Endothelial cell of umbilical vein (primary cell): ENCODE data around the gene SP2. TPM values are rescaled to one million over a fixed set of nuclear protein-coding genes. Genes with fewer than 3 reads are reported as not detected.

Source experiments
- BruUV-seq: library from RNA; stranded (reverse); fragments of 400-500 nt; replicated peaks from 2 replicates; lab custom pipeline; 2021; lab: Mats Ljungman, UMichigan
- CTCF ChIA-PET: fragments of 300-600, 350-600 bp; sonication (Branson Sonifier 250); formaldehyde crosslinking; loops from one replicate; lab custom pipeline; 2021; ENCODE audit warnings: antibody characterized with exemption, inconsistent platforms; lab: Charles Lee
- POLR2A ChIA-PET: fragments of 300-600, 350-600 bp; sonication (Branson Sonifier 250); formaldehyde crosslinking; loops from one replicate; lab custom pipeline; 2021; ENCODE audit warnings: antibody characterized with exemption, inconsistent platforms; lab: Charles Lee
- DNase-seq: peaks from one replicate; pipeline ENCODE4 v3.0.0-alpha.2; 2011; ENCODE audit warnings: low read depth, low spot score
- FAIRE-seq: peaks from 2 replicates; lab custom pipeline; 2011; peaks lifted over from hg19 to GRCh38; lab: Jason Lieb, UNC
- H2AFZ ChIP-seq: 2 replicates; pipeline ENCODE4 v1.6.0; 2012; ENCODE audit warnings: low read depth, low read length, control low read depth, inconsistent platforms
- H3K27ac ChIP-seq: 2 replicates; pipeline ENCODE4 v1.5.1; 2011; ENCODE audit warnings: low read depth, mild to moderate bottlenecking, control low read depth, low read length, moderate library complexity; ENCODE audit not compliant: insufficient read depth
- H3K27me3 ChIP-seq, 2 experiments: 2 replicates each; pipeline versions ENCODE4 v1.6.0 to v1.6.1; 2011; ENCODE audit warnings: low read length in 2 of 2, mixed read lengths in 1 of 2; ENCODE audit not compliant: control insufficient read depth in 2 of 2, insufficient read depth in 2 of 2
- H3K36me3 ChIP-seq, 2 experiments: 2 replicates in 1 of 2; 3 replicates in 1 of 2; pipeline ENCODE4 v1.5.1; 2011; ENCODE audit warnings: low read length in 2 of 2, mild to moderate bottlenecking in 1 of 2, moderate library complexity in 1 of 2; ENCODE audit not compliant: control insufficient read depth in 2 of 2, insufficient read depth in 2 of 2; ENCODE audit errors: extremely low read depth in 1 of 2
- H3K4me1 ChIP-seq: 3 replicates; pipeline ENCODE4 v1.5.1; 2011; ENCODE audit warnings: mild to moderate bottlenecking, low read length; ENCODE audit not compliant: control insufficient read depth, insufficient read depth; ENCODE audit errors: extremely low read depth
- H3K4me2 ChIP-seq: 2 replicates; pipeline ENCODE4 v1.6.1; 2011; ENCODE audit warnings: low read length, control low read depth, mixed read lengths; ENCODE audit not compliant: insufficient read depth
- H3K4me3 ChIP-seq, 3 experiments: fragments of 200-600 bp in 1 of 3; sonication (generic), shearing (Covaris generic) in 1 of 3; replicated peaks in 1 of 3; 2 replicates each; pipeline ENCODE4 v1.5.1; 2011 to 2016; ENCODE audit warnings: control low read depth in 3 of 3, low read length in 3 of 3, mild to moderate bottlenecking in 2 of 3, inconsistent platforms in 1 of 3, low read depth in 1 of 3, moderate library complexity in 1 of 3; ENCODE audit not compliant: insufficient read depth in 1 of 3
- H3K79me2 ChIP-seq: 2 replicates; pipeline ENCODE4 v1.6.0; 2012; ENCODE audit warnings: low read length, inconsistent platforms; ENCODE audit not compliant: control insufficient read depth, insufficient read depth
- H3K9ac ChIP-seq: replicated peaks from 2 replicates; pipeline ENCODE3; 2011; ENCODE audit warnings: low read length, control low read depth; ENCODE audit not compliant: insufficient read depth; ENCODE audit errors: extremely low read depth
- H3K9me1 ChIP-seq: replicated peaks from 3 replicates; pipeline ENCODE4 v1.6.0; 2011; ENCODE audit warnings: mild to moderate bottlenecking, low read length; ENCODE audit not compliant: control insufficient read depth, insufficient read depth; ENCODE audit errors: extremely low read depth
- H3K9me3 ChIP-seq: replicated peaks from 2 replicates; pipeline ENCODE4 v1.5.1; 2012; ENCODE audit warnings: low read length, inconsistent platforms; ENCODE audit not compliant: control insufficient read depth, insufficient read depth
- H4K20me1 ChIP-seq: replicated peaks from 2 replicates; pipeline ENCODE3; 2011; ENCODE audit warnings: mild to moderate bottlenecking, low read length; ENCODE audit not compliant: control insufficient read depth, insufficient read depth; ENCODE audit errors: extremely low read depth
- EZH2 ChIP-seq: IDR thresholded peaks from 2 replicates; pipeline ENCODE4 v1.6.1; 2012; ENCODE audit warnings: borderline replicate concordance, low read depth, mild to moderate bottlenecking, moderate library complexity, low read length, inconsistent platforms; ENCODE audit not compliant: severe bottlenecking
- FOS ChIP-seq: IDR thresholded peaks from 2 replicates; pipeline ENCODE4 v1.6.1; 2011; ENCODE audit warnings: mild to moderate bottlenecking, low read length, moderate library complexity, borderline replicate concordance; ENCODE audit not compliant: insufficient read depth
- GATA2 ChIP-seq: IDR thresholded peaks from 2 replicates; pipeline ENCODE4 v1.7.0; 2011; ENCODE audit warnings: low read depth, mild to moderate bottlenecking, moderate library complexity, mixed read lengths, low read length; ENCODE audit not compliant: insufficient read length, insufficient read depth
- JUN ChIP-seq: IDR thresholded peaks from 2 replicates; pipeline ENCODE4 v1.6.1; 2011; ENCODE audit warnings: borderline replicate concordance, low read depth; ENCODE audit not compliant: insufficient read length, insufficient read depth
- POLR2A ChIP-seq: IDR thresholded peaks from 2 replicates; pipeline ENCODE4 v1.6.1; 2012; ENCODE audit warnings: low read depth, mild to moderate bottlenecking, control low read depth, low read length
- POLR2AphosphoS5 ChIP-seq: IDR thresholded peaks from 2 replicates; pipeline ENCODE4 v1.6.1; 2012; ENCODE audit warnings: low read depth, mild to moderate bottlenecking, control low read depth, low read length, moderate library complexity; ENCODE audit not compliant: insufficient read depth
- dilution Hi-C: fragments of 300-500 bp; cut with MboI; formaldehyde crosslinking; loops from one replicate; pipeline ENCODE4 v1.15.0; 2019; ENCODE audit warnings: low sequenced_read_pairs; ENCODE audit not compliant: extremely low pct_ligation_motif_present
- intact Hi-C: fragments of 100-400 bp; cut with micrococcal nuclease; formaldehyde crosslinking; loops from one replicate; pipeline ENCODE4 v1.10.0; 2022
- polyA plus RNA-seq, 4 experiments: library from polyadenylated mRNA; depleted of rRNA in 3 of 4; stranded (reverse) in 3 of 4; unstranded in 1 of 4; fragments of >200 nt; gene quantifications; 2 replicates each; pipeline versions ENCODE4 v1.2.1 to v1.2.3, GENCODE V29; 2011 to 2012; ENCODE audit warnings: missing spikeins in 1 of 4
- total RNA-seq: library from RNA; stranded (reverse); gene quantifications from 2 replicates; pipeline ENCODE4 v1.2.3, GENCODE V29; 2021
- TF ChIP-seq, protein P1 (sequence below), 2 donors: IDR thresholded peaks; 1 replicate in 1 of 2; 2 replicates in 1 of 2; pipeline ENCODE4 v1.5.1; 2011; ENCODE audit warnings: low read length in 2 of 2, mild to moderate bottlenecking in 2 of 2, moderate library complexity in 2 of 2, control low read depth in 1 of 2, inconsistent platforms in 1 of 2, low read depth in 1 of 2; ENCODE audit not compliant: insufficient read depth in 1 of 2; ENCODE audit errors: extremely low read depth in 1 of 2
- TF ChIP-seq, protein P2 (sequence below): IDR thresholded peaks from 2 replicates; pipeline ENCODE4 v1.6.1; 2011; ENCODE audit not compliant: insufficient read depth, insufficient read length

Gene SP2
- total and polyA plus RNA-seq, 2 donors (not counting 3 experiments of a cell fraction or from before 2014, with no cell fraction given): 11.2 to 18.6 TPM

DNA sequence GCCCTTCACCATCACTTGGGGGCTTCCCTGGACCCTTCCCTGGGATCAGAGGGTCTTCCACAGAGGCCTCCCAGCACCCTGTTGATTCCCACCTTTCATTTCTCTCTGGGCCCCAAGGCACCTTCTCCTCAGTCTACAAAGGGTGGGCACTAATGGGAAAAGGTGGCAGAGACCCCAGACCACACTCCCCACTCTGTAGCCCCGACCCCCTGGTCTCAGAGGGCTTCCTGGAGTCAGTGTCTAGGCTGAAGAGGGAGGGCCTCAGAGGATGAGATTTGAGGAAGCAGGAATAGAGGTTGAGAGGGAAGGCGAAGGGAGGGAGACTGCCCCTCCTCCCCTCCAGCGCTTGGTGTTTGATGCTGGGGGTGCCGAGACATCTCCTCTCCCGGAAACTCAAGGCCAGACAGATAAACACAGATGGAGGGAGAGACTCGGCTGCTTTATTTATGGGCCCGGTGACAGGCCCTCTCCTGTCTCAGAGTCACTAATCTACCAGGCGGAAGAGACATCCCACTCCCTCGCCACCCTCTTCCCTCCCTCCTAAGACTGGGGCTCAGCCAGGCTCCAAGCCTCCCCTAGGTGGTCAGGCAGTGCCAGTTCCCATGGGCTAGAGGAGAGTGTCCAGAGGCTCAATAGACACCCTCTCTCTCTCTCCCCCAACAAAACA, 18.5 kb upstream of the SP2 start:
- Histone ChIP-seq H3K79me2 (no peaks in the 10 kb centered on the region), H3K4me3 (no peak overlapping the region), H3K9me1 (no peaks in the 10 kb centered on the region), H3K4me2 (no peak overlapping the region), H2AFZ (no peak overlapping the region), H3K9ac (no peak overlapping the region), H3K27me3 (peaks cover 25 to 27% of the 10 kb centered on the region in 2 experiments), H3K36me3 (no peaks in the 10 kb centered on the region), H3K27ac (no peak overlapping the region), H4K20me1 (no peaks in the 10 kb centered on the region), H3K4me1 (peaks cover 7% of the 10 kb centered on the region), H3K9me3 (no peaks in the 10 kb centered on the region)
- intact Hi-C loops (no loop called here), dilution Hi-C loops (no loop called here)
- BruUV-seq: no TSS peak
- TF ChIP-seq, protein P1, sequence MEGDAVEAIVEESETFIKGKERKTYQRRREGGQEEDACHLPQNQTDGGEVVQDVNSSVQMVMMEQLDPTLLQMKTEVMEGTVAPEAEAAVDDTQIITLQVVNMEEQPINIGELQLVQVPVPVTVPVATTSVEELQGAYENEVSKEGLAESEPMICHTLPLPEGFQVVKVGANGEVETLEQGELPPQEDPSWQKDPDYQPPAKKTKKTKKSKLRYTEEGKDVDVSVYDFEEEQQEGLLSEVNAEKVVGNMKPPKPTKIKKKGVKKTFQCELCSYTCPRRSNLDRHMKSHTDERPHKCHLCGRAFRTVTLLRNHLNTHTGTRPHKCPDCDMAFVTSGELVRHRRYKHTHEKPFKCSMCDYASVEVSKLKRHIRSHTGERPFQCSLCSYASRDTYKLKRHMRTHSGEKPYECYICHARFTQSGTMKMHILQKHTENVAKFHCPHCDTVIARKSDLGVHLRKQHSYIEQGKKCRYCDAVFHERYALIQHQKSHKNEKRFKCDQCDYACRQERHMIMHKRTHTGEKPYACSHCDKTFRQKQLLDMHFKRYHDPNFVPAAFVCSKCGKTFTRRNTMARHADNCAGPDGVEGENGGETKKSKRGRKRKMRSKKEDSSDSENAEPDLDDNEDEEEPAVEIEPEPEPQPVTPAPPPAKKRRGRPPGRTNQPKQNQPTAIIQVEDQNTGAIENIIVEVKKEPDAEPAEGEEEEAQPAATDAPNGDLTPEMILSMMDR (IDR thresholded peaks at IDR 0.05; ENCODE audit: extremely low read depth in 1 of 2, insufficient read depth in 1 of 2, low read depth in 1 of 2, low read length in 2 of 2): no peak
- TF ChIP-seq, protein P2, sequence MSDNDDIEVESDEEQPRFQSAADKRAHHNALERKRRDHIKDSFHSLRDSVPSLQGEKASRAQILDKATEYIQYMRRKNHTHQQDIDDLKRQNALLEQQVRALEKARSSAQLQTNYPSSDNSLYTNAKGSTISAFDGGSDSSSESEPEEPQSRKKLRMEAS: no peak
- TF ChIP-seq FOS: no peak
- TF ChIP-seq EZH2: no peak
- TF ChIP-seq POLR2A: no peak
- no peak for TF ChIP-seq POLR2AphosphoS5
- TF ChIP-seq JUN: no peak
- TF ChIP-seq GATA2: no peak
- ChIA-PET CTCF (interaction anchor here (2.5 kb wide), 1 partner anchor 12 kb away, joined by 17 read pairs; no protein-coding TSS in a partner anchor), POLR2A (no interaction called here)
- DNase-seq (no peak), FAIRE-seq (no peak)
